HepG2 (cell line): Measurements from ENCODE around the gene TTLL1.

Experiments
- GABPA ChIP-seq, 2 experiments: IDR thresholded peaks; 2 replicates each; pipeline ENCODE4 v1.6.1; 2011 to 2016; ENCODE audit warnings: low read depth in 2 of 2, low read length in 1 of 2, missing biosample characterization in 1 of 2, missing genetic modification characterization in 1 of 2
- KLF6 ChIP-seq: IDR thresholded peaks from 2 replicates; pipeline ENCODE4 v1.8.0; 2016; ENCODE audit warnings: missing biosample characterization, missing genetic modification reagents
- ZNF431 ChIP-seq: sonication (generic); formaldehyde crosslinking; IDR thresholded peaks from 2 replicates; pipeline ENCODE4 v1.9.0; 2022; ENCODE audit warnings: missing genetic modification reagents, low read depth, mild to moderate bottlenecking, borderline replicate concordance
- ZNF589 ChIP-seq: sonication (generic); formaldehyde crosslinking; conservative IDR thresholded peaks from 2 replicates; pipeline ENCODE4 v1.8.0; 2022; ENCODE audit warnings: mild to moderate bottlenecking, moderate library complexity, missing genetic modification reagents
- TF ChIP-seq, protein P1 (sequence below): sonication (generic); formaldehyde crosslinking; IDR thresholded peaks from 2 replicates; pipeline ENCODE4 v1.5.0; 2020; ENCODE audit warnings: mild to moderate bottlenecking, missing genetic modification reagents, moderate library complexity

DNA sequence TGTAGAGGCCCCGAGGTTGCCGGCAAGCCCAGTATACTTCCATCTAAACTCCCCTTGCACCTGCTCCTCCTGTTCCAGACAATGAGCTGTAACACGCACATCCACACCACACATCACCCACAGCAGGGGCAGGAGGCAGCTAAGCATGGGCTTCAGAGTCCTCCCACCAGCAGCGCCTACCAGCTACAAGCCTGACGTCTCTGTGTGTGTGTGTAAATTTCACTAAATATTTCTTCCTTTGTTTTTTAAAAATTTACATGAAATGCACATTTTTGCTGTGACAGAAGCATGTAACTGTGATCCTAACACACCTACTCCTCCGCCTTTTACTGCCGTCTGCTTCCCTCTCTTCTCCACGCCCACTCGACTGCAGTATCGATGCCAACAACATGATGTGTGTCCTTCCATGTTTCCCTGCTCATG, 44.9 kb downstream of the TTLL1 start:
- TF ChIP-seq ZNF431 (CRISPR knock-in tag), result no peak
- TF ChIP-seq, protein P1, sequence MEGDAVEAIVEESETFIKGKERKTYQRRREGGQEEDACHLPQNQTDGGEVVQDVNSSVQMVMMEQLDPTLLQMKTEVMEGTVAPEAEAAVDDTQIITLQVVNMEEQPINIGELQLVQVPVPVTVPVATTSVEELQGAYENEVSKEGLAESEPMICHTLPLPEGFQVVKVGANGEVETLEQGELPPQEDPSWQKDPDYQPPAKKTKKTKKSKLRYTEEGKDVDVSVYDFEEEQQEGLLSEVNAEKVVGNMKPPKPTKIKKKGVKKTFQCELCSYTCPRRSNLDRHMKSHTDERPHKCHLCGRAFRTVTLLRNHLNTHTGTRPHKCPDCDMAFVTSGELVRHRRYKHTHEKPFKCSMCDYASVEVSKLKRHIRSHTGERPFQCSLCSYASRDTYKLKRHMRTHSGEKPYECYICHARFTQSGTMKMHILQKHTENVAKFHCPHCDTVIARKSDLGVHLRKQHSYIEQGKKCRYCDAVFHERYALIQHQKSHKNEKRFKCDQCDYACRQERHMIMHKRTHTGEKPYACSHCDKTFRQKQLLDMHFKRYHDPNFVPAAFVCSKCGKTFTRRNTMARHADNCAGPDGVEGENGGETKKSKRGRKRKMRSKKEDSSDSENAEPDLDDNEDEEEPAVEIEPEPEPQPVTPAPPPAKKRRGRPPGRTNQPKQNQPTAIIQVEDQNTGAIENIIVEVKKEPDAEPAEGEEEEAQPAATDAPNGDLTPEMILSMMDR (CRISPR knock-in tag), result no peak
- TF ChIP-seq GABPA (IDR thresholded peaks at IDR 0.05; ENCODE audit: low read depth, low read length), result no peak
- no peak for TF ChIP-seq GABPA (CRISPR knock-in tag; IDR thresholded peaks at IDR 0.05; ENCODE audit: low read depth)
- no peak for TF ChIP-seq ZNF589 (CRISPR knock-in tag)
- no peak for TF ChIP-seq KLF6
